HG03097 (cell line): ENCODE results near the gene PLP2.
"Not testable (repeated sequence)": the region's sequence is repeated elsewhere in the genome, so short reads cannot be mapped to it uniquely, and the experiment has no call there.

Source experiments
- ATAC-seq: cut with Tn5 transposase; IDR thresholded peaks from one replicate; pipeline ENCODE4 v1.9.1; 2021; ENCODE audit not compliant: unreplicated experiment, low FRiP score

Gene PLP2

GRCh38 chrX:49162620-49163019 lies 9.1 kb upstream of the PLP2 start, which contains the start of gene MAGIX:
TSS of gene MAGIX (plus strand) at chrX:49162758. CDS start at chrX:49162890, 132 bp downstream.
- no peak for ATAC-seq

DNA sequence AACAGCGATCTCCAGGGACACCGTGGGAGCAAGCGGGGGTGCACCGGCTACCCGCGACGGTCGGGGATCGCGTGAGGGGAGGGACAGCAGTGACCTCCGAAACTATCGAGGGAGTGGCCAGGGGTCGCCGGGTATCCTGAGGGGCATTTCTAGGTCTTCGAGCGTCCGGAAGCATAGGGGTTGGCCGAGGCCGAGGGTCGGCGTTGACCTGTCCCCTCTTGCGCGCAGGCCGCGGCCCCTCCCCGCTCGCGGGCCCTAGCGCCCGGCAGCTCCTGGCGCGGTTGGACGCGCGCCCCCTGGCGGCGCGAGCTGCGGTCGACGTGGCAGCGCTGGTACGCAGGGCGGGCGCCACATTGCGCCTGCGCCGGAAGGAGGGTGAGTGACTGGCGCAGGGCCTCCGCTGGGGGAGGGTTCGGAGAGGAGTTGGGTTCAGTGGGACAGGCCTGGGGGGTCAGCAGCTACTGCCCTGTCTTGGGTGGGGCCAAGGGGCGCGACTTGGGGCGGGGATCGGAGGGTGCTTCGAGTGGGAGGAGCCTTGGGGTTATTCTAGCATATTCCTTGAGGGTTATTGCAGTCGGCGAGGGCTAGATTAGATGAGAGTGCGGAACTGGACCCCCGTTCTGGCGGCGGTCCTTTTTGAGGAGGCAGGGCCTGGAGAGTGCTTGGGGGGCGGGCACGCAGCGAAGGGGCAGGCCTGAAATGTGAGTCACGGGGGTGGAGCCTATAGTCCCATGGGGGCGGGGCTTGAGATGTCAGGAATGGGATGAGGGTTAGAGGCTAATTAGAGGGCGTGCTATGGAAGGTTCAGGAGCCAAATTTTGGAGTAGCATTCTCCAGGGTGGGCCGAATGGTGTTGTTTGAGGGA lies 7.9 kb upstream of the PLP2 start:
- ATAC-seq, result peak; percentile 33

DNA sequence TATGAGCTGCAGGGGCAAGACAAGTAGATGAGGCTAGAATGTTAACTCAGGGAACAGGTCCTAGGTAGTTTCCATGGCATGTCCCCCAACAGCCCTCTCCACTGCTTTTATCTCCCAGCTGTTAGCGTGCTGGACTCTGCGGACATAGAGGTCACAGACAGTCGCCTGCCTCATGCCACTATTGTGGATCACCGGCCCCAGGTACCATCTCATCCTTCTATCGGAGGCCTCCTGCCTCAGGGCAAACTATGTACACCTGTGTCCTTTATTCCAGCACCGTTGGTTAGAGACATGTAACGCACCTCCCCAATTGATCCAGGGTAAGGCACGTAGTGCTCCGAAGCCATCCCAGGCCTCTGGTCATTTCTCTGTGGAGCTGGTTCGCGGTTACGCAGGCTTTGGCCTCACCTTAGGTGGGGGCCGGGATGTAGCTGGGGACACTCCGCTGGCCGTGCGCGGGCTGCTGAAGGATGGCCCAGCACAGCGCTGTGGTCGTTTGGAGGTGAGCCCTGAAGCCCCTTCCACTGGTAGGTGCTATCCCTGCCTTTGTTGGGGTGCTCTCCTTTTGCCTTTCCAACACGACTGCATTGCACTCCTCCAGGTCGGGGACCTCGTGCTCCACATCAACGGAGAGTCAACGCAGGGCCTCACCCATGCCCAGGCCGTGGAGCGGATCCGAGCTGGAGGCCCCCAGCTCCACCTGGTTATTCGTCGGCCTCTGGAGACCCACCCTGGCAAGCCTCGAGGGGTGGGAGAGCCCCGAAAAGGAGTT lies 6.9 kb upstream of the PLP2 start:
- no peak for ATAC-seq

DNA sequence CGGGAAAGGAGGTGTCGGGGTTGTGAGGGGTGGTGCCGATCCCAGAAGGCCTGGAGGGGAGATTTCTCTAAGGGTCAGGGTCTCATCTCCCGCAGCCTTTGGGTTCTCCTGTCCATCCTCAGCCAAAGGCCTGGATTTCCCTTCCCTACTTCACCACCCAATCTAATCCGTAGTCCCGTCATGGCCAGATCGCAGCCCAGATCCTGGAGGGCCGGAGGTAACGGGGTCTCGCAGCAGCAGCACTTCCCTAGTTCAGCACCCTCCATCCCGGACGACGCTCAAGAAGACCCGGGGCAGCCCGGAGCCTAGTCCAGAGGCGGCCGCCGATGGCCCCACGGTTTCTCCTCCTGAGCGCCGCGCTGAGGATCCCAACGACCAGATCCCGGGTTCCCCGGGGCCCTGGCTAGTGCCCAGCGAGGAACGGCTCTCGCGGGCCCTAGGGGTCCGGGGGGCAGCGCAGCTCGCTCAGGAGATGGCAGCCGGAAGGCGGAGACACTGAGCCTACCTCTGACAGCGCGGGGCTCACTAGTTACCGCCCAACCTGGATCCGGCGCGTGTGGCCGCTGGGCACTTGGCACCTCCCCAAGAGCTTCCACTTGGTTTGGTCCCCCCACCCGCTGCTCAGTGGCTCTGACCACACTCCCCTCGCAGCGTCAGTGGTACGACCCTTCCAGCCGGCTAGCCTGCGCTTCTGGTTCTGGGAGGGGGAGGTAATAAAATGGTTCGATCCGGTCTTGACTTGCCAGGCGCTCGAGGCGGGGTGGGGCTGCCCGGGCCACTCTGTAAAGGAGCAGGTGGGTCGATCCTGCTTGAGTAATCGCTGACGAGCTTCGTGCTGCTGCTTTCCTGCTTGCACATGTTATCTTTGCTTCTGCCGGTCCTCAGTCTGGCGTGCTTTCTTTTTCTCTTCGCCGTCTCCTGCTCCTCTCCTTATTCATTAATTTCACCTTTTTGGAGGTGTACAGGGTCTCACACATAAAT lies 5.5 kb upstream of the PLP2 start:
- ATAC-seq, result peak; percentile 43

DNA sequence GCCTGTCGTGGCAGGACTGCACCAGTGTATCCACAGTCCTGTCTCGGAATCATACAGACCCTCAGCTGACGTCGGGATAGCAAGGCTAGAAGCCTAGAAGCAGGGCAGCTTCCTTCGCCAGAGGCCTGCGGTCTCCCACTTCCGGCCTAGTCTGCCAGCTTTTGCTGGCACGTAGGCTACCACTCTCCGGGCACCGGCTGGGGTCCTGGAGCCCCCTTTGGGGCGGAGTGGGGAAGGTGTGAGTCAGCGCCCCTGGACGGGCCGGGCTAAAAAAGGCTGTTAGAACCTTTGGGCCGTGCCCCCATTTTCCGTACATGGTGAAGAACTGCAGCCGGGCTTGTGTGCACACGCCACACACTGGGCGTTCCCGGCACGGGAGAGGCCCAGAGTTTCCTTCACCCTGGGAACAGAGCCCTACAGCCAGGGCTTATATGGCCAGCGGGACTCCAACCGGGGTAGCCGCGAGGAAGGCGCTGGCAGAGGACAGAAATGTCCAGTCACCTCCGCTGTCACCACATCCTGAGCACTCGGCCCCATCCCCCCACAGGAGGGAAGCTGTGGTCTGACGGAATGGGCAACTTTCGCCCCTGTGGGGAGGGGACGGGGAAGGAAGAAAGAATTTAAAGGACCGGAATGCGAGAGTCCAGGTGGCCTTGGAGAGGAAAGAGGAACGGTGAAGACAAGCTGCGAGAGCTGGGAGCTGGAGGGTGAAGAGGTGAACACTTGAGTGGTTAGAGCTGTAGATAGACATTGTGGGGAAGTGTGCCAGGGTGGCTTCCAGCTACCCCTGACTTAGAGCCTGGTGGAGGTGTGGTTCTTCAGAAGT lies 4.6 kb upstream of the PLP2 start:
- peak; percentile 28 for ATAC-seq

- no peak for ATAC-seq
Measured at GRCh38 chrX:49167740-49168108, 4.0 kb upstream of the PLP2 start.

GRCh38 chrX:49172280-49172780 lies 632 bp downstream of the PLP2 start:
- ATAC-seq, result peak; percentile 56

DNA sequence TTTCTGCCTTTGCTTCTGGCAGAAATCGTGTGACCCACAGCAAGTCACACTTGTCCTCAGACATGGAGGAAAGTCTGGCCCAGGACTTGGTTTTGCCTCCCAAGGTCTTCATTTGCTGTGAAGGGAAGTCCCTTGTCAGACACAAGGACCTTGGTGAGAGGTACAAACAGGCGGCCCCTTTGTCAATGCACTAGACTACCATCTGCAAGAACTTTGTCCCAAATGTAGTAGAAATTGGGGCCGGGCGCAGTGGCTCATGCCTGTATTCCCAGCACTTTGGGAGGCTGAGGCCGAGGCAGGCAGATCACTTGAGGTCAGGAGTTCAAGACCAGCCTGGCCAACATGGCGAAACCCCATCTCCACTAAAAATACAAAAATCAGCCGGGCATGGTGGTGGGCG lies 1.8 kb downstream of the PLP2 start:
- ATAC-seq, result not testable (repeated sequence)

- no peak for ATAC-seq
Measured at GRCh38 chrX:49174723-49175122, 3.0 kb downstream of the PLP2 start.

DNA sequence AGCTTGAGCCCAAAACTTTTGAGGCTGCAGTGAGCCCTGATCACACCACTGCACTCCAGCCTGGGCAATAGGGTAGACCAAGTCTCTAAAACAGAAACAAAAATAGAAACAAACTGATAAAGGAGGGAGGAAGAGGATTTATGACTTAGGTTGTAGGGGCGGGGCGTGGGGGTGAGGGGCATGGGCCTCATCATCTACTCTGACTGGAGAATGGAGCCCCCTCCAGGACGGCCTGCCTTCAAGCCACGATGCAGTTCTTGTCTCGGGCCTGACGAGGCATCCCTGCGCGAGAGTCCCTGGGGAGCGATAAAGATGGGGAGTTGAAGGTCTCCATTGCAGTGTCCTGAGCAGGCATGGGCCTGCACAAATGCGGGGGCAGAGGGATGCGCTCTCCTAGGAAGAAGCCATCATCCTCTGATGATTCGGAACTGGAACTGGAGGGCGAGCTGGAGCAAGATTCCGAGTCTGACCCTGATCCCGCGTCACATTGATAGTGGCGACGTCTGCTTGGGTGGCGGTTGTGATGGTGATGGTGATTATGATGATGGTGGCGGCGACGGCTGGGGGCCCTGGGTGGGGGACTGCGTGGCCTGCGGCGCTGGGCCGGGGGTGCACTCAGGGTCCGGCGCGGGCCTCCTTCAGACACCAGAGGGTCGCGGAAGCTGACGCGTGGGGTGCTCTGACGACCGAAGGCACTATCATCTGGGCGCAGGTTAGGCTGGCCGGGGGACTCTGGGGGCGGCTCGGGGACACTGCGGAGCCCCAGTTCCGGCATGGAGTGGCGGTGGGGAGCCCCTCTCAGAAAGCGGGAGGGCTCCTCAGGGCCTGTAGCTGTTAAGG lies 4.0 kb downstream of the PLP2 start:
- ATAC-seq, result no peak

DNA sequence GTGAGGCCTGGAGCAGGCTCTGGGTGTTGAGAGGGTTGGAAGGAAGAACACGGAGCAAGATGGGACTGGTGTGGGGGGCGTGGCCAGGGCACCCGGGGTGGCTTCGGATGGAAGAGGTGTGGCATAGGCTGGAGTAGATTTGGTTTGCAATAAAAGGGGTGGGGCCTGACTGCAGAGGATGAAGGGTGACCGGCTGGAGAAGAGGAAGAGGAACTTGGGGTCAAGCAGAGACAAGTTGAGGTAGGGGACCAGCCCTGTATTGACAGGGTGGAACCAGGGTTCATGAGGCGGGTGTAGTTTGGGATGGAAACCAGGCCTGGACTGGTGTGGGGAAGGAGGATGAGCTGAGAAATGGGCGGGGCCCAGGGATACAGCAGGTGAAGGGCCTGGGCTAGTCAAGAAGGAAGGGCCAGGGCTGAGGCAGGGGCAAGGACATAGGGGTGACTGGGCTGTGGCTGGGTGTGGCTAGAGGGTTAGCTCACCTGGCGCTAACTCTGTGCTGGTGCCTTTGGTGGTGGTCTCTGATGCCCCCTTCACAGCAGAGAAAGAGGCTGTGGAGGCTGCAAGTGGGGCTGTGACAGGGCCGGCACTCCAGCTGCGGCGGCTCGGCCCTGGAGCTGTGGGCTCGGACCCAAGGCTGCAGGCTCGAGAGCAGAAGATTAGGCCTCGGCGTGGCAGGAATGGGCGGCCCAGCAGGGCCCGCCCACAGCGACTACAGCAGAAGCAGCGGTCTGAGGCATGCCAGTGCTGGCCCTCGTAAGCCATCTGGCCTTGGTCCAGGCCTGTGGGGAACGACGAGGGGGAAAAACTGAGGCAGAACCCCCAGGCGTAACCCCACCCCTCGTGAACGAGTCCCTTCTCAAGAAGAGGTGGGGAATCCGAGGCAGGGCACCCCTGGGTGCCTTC lies 5.0 kb downstream of the PLP2 start:
- no peak for ATAC-seq

DNA sequence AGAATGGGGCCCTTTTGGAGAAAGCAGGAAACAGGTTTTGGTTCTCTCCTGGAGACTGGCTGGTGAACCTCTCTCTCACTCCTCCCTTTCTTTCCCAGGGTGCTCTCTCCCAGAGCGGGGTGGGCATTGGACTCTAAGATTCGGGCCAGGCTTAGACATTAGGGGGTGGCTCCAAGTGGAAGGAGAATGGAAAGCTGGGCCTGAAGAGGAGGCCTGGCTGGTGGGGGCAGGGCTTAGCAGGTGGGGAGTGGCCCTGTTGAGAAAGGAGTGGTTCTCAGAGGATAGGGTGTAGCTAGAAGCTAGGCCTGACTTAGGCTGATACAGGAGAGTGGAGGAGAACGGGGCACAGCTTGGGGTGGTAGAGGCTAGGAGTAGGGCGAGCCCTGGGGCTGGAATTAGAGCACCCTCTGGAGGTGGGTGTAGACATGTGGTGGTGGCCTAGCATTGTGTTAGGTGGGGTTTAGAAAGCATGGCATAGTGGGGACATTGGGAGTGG lies 5.7 kb downstream of the PLP2 start:
- no peak for ATAC-seq

DNA sequence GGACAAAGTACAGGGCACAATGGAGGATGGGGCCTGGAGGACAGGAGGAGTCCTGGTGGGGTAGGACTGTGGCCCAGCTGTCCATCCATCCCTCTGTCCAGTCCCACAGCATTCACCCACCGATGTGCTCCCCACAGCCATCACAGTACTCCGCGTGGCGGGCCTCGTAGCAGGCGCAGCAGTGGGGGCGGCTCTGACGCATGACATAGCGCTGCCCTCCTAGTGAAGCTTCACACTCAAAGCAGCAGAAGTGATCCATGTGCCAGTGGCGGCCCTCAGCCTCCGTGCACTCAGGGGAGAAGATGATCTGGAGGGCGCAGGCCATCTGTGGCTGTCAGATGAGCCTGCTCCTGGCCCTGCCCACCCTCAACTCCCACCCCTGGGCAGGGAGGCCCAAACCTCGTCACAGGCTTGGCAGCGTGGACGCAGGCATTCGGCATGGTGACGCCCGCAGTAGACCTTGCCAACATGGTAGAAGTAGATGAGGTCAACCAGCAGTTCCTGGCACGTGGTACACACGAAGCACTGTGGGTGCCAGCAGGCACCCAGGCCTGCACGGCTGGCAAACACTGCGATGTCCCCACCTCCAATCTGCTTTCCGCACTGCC lies 6.3 kb downstream of the PLP2 start:
- ATAC-seq, result no peak

- no peak for ATAC-seq
Measured at GRCh38 chrX:49178537-49178936, 6.8 kb downstream of the PLP2 start.

- ATAC-seq, result no peak
Measured at GRCh38 chrX:49179358-49179757, 7.7 kb downstream of the PLP2 start.

DNA sequence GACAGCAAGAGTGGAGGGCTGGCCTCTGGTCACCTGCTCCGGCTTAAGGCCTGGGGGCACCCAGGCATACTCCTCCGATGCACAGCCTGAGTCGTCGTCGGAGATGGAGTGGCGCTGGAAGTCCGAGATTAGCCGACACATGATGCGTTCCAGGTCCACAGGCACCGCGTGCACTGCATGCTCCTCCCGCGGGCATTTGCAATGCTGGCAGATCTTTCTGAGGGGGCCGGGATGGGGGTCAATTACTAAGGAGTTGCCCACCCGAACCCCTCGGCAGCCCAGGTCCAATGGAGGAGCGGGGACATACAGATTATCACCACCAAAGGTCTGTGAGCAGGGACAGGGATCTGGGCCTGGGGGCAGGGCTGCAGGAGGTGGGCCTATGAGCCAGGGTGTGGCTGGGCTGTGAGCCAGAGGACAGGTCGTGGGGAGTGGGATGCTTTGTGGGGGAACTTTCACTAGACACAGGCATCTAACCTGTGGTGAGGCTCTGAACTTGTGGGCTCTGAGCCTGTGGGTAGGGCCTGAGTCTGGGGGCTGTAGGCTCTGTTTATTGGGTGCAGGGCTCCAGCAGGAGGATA lies 12.1 kb downstream of the PLP2 start:
- ATAC-seq, result no peak
